Spleen (tissue), 7 donors: ENCODE measurements around the gene ARHGAP28.

Source experiments
- POLR2A ChIP-seq, 3 donors: fragments of 450-650 bp; IDR thresholded peaks; one replicate each; pipeline ENCODE4 v1.5.1; 2017; ENCODE audit warnings: antibody characterized with exemption in 3 of 3, mild to moderate bottlenecking in 1 of 3
- TF ChIP-seq, protein P1 (sequence below), 11 experiments: fragments of 200-600 bp in 7 of 11; fragments of 450-650 bp in 4 of 11; sonication (generic) in 4 of 11; IDR thresholded peaks in 8 of 11; conservative IDR thresholded peaks in 3 of 11; 1 replicate in 7 of 11; 2 replicates in 4 of 11; pipeline versions ENCODE4 v1.4.0 to v1.8.0; 2016 to 2021; ENCODE audit warnings: antibody characterized with exemption in 11 of 11, inconsistent platforms in 4 of 11, mild to moderate bottlenecking in 1 of 11
- donor health status: DM: no; HTN: no; CAD: no; lungs with moderate emphysema.
- donor health status: DM: no; HTN: no; CAD: no.
- donor health status: DM: no; HTN: no; CAD: no.

DNA sequence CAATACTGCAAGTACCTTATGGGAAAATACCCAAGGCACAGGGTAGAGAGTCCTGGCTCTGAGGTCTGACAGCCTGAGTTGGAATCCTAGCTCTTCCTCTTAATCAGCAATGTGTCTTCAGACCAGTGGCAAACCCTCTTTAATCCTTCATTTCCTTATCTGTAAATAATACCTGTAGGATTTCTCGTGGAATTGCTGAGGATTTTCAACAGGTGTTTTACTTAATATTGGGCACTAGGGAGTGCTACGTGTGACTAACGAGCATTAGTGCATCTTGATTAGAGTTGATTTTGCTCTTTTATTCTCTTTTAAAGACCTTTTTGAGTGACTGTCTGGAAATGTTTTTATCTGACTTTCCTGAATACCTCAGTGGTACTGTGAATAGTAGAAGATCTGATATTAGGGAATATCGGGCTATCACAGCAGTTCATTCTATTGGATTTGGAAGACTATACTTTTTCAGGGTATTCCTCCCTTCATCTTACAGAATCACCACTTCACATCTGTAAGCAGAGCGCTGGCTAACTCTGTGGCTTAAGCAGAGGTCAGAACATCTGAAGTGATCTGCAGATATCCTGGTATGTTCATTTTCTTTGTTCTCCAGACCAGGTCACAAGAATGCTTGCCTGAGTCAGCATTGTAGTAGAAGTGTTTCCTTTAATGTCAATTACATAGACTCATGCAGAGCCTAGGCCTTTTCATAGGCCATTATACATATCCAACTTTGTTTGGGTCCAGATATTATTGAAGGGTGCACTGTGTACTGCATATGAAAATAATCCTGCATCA, 49.1 kb downstream of the ARHGAP28 start:
- TF ChIP-seq, protein P1, sequence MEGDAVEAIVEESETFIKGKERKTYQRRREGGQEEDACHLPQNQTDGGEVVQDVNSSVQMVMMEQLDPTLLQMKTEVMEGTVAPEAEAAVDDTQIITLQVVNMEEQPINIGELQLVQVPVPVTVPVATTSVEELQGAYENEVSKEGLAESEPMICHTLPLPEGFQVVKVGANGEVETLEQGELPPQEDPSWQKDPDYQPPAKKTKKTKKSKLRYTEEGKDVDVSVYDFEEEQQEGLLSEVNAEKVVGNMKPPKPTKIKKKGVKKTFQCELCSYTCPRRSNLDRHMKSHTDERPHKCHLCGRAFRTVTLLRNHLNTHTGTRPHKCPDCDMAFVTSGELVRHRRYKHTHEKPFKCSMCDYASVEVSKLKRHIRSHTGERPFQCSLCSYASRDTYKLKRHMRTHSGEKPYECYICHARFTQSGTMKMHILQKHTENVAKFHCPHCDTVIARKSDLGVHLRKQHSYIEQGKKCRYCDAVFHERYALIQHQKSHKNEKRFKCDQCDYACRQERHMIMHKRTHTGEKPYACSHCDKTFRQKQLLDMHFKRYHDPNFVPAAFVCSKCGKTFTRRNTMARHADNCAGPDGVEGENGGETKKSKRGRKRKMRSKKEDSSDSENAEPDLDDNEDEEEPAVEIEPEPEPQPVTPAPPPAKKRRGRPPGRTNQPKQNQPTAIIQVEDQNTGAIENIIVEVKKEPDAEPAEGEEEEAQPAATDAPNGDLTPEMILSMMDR (IDR thresholded peaks at IDR 0.05 in 8 of 11, conservative IDR thresholded peaks at IDR 0.05 in 3 of 11): no peak
- no peak for TF ChIP-seq POLR2A (IDR thresholded peaks at IDR 0.05)
